Suprapubic skin (tissue), 4 donors: Measurements from ENCODE around the gene TRAF3.

ENCODE experiments used
- CTCF ChIP-seq, 2 donors: fragments of 200-600 bp in 1 of 2; fragments of 450-650 bp in 1 of 2; sonication (generic) in 1 of 2; IDR thresholded peaks; one replicate each; pipeline ENCODE4 v1.5.1; 2016 to 2019; ENCODE audit warnings: antibody characterized with exemption in 2 of 2, mild to moderate bottlenecking in 1 of 2, moderate library complexity in 1 of 2
- EP300 ChIP-seq: sonication (generic); formaldehyde crosslinking; IDR thresholded peaks from one replicate; pipeline ENCODE4 v1.6.1; 2017; ENCODE audit warnings: antibody characterized with exemption
- POLR2AphosphoS5 ChIP-seq, 3 donors: sonication (generic); formaldehyde crosslinking; IDR thresholded peaks; one replicate each; pipeline ENCODE4 v1.6.1; 2017; ENCODE audit warnings: antibody characterized with exemption in 3 of 3

- TF ChIP-seq CTCF (IDR thresholded peaks at IDR 0.05) = no peak
- TF ChIP-seq EP300 = no peak
- TF ChIP-seq POLR2AphosphoS5 (IDR thresholded peaks at IDR 0.05) = no peak
Measured at GRCh38 chr14:102937331-102938175, 160.3 kb downstream of the TRAF3 start.
